ENCODE results near the gene IL10RB.

- TF ChIP-seq CTCF (IDR thresholded peaks at IDR 0.05) (no peak), EZH2 (IDR thresholded peaks at IDR 0.05; ENCODE audit: borderline replicate concordance, insufficient read depth, low read depth, low read length, poor library complexity, severe bottlenecking) (no peak)
Measured at GRCh38 chr21:33237486-33237885, 28.7 kb upstream of the IL10RB start.
